Mesendoderm (in vitro differentiated cells): ENCODE results near the gene SMIM38.

Experiments
- DNase-seq: peaks from one replicate; pipeline ENCODE4 v3.0.0; 2013
- H2AK5ac ChIP-seq: 2 replicates; pipeline ENCODE4 v1.6.1; 2013; ENCODE audit warnings: low read length, inconsistent platforms
- H2BK120ac ChIP-seq: 2 replicates; pipeline ENCODE4 v1.6.1; 2013; ENCODE audit warnings: low read depth, mild to moderate bottlenecking, low read length, moderate library complexity, mixed read lengths
- H2BK15ac ChIP-seq: replicated peaks from 2 replicates; pipeline ENCODE4 v1.6.1; 2013; ENCODE audit warnings: low read depth, mild to moderate bottlenecking, moderate library complexity
- H2BK5ac ChIP-seq: 2 replicates; pipeline ENCODE4 v1.6.1; 2013; ENCODE audit warnings: low read length, inconsistent platforms
- H3K18ac ChIP-seq: 2 replicates; pipeline ENCODE4 v1.6.1; 2013; ENCODE audit warnings: mild to moderate bottlenecking, low read length, mixed read lengths
- H3K23ac ChIP-seq: one replicate; pipeline ENCODE4 v1.6.1; 2013; ENCODE audit warnings: low read length
- H3K27ac ChIP-seq: 2 replicates; pipeline ENCODE4 v1.5.1; 2013; ENCODE audit warnings: low read depth, mild to moderate bottlenecking, inconsistent platforms, low read length, moderate library complexity
- H3K27me3 ChIP-seq: 2 replicates; pipeline ENCODE4 v1.6.1; 2013; ENCODE audit warnings: low read length, control low read depth, mild to moderate bottlenecking, inconsistent platforms; ENCODE audit not compliant: insufficient read depth, poor library complexity
- H3K36me3 ChIP-seq: 2 replicates; pipeline ENCODE4 v1.6.1; 2013; ENCODE audit warnings: low read length, inconsistent platforms; ENCODE audit not compliant: control insufficient read depth, insufficient read depth
- H3K4ac ChIP-seq: one replicate; pipeline ENCODE4 v1.6.1; 2013; ENCODE audit warnings: low read depth, mild to moderate bottlenecking, low read length, moderate library complexity
- H3K4me1 ChIP-seq: 2 replicates; pipeline ENCODE4 v1.6.1; 2013; ENCODE audit warnings: low read depth, low read length, inconsistent platforms; ENCODE audit not compliant: control insufficient read depth
- H3K4me2 ChIP-seq: 2 replicates; pipeline ENCODE4 v1.6.1; 2013; ENCODE audit warnings: low read length
- H3K4me3 ChIP-seq: 2 replicates; pipeline ENCODE4 v1.5.1; 2013; ENCODE audit warnings: mild to moderate bottlenecking, low read length
- H3K56ac ChIP-seq: one replicate; pipeline ENCODE4 v1.6.1; 2013; ENCODE audit warnings: low read length
- H3K79me1 ChIP-seq: 2 replicates; pipeline ENCODE4 v1.6.1; 2013; ENCODE audit warnings: low read length, inconsistent platforms
- H3K79me2 ChIP-seq: 2 replicates; pipeline ENCODE4 v1.6.1; 2013; ENCODE audit warnings: mild to moderate bottlenecking, low read length; ENCODE audit not compliant: control insufficient read depth, insufficient read depth
- H3K9ac ChIP-seq: 2 replicates; pipeline ENCODE4 v1.6.1; 2013; ENCODE audit warnings: low read length, inconsistent platforms
- H4K5ac ChIP-seq: one replicate; pipeline ENCODE4 v1.6.1; 2013; ENCODE audit warnings: low read length
- H4K8ac ChIP-seq: one replicate; pipeline ENCODE4 v1.6.1; 2013; ENCODE audit warnings: low read depth, mild to moderate bottlenecking, control low read depth, low read length, moderate library complexity
- WGBS: extraction: QIAGEN DNeasy Blood & Tissue Kit; methylation state at CpG from one replicate; pipeline ENCODE4 v1.1.7; 2013; ENCODE audit warnings: low lambda C conversion rate, missing lambda C conversion rate; ENCODE audit not compliant: insufficient coverage; ENCODE audit errors: extremely low coverage; 5-methylcytosine and 5-hydroxymethylcytosine counted together

SMIM38 gene

DNA sequence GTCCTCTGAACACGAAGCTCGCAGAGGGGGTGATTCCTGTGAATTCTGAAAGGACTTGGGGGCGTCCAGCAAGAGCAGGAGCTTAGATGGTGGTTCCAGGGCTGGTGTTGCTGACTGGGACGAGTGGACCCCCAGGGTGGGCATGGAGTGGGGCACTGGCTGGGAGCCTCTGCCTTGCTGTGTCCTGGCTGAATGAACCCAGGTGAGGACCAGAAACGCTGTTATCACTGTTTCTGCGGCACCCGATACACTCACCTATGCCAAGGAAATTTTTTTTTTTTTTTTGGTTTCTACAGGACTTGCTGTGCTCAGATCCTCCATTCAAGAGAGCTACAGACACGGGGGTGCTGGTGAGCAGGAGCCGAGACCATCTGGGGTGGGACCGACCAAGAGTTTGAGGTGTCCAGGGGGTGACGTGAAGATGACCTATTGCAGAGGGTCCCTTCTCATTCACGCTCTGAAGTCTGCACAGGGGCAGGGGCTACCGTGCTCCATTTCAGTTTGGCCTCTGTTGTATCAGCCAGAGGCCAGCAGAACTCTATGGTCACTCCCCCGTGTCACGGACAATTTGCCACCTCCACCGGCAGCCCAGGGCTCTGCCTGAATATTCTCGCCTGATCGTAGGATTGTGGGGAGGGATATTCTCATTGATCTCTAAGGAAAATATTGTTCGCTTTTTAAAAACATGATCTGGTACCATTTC, 3.6 kb downstream of the SMIM38 start:
- Histone ChIP-seq H3K27ac (no peak overlapping the region), H2BK5ac (no peak overlapping the region), H3K4me2 (no peak overlapping the region), H3K79me1 (no peaks in the 10 kb centered on the region), H3K9ac (no peak overlapping the region), H3K4me1 (no peaks in the 10 kb centered on the region), H3K23ac (no peak overlapping the region), H4K8ac (no peak overlapping the region), H3K79me2 (no peaks in the 10 kb centered on the region), H3K36me3 (no peaks in the 10 kb centered on the region), H3K18ac (no peak overlapping the region), H4K5ac (no peak overlapping the region), H2BK15ac (no peak overlapping the region), H3K56ac (no peak overlapping the region), H3K27me3 (no peaks in the 10 kb centered on the region), H2BK120ac (no peak overlapping the region), H3K4ac (no peak overlapping the region), H2AK5ac (no peak overlapping the region), H3K4me3 (no peak overlapping the region)
- no peak for DNase-seq
- WGBS = no CpG with 5 or more reads among the region's 19 CpGs

DNA sequence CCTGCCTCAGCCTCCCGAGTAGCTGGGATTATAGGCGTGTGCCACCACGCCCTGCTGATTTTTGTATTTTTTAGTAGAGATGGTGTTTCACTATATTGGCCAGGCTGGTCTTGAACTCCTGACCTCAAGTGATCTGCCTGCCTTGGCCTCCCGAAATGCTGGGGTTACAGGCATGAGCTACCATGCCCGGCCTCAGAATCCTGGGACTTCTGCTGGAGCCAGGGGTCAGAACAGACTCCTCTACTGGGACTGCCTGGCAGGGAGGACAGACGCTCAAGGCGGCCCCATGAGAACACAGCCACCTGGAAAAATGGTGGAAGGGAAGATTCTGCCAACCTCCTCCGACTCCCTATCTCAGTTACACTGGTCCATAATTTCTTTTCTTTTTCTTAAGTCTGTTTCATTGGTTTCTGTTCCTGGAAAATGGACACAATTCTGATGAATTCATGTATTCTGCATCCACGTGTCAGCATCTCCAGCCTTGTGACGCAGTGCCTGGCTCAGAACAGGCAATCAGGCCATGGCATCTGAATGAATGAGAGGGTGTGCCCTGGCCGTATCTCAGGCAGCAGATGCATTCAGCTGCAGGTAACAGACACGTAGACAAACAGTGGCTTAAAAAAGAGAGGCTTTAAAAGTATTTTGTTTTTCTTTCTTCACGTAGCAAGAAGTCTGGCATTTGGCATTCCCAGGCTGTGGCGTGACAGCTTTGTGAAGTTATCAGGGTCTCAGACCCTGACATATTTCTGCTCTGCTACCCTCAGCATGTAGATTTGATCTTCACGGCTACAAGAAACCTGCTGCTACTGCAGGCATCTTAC, 4.8 kb downstream of the SMIM38 start:
- Histone ChIP-seq H2BK120ac (no peak overlapping the region), H4K8ac (no peak overlapping the region), H2BK5ac (no peak overlapping the region), H3K4me3 (no peak overlapping the region), H2AK5ac (no peak overlapping the region), H3K27ac (no peak overlapping the region), H2BK15ac (no peak overlapping the region), H3K4ac (no peak overlapping the region), H4K5ac (no peak overlapping the region), H3K27me3 (no peaks in the 10 kb centered on the region), H3K4me1 (no peaks in the 10 kb centered on the region), H3K18ac (no peak overlapping the region), H3K79me1 (no peaks in the 10 kb centered on the region), H3K23ac (no peak overlapping the region), H3K79me2 (no peaks in the 10 kb centered on the region), H3K4me2 (no peak overlapping the region), H3K36me3 (no peaks in the 10 kb centered on the region), H3K9ac (no peak overlapping the region), H3K56ac (no peak overlapping the region)
- no CpG with 5 or more reads among the region's 15 CpGs for WGBS
- DNase-seq = no peak

DNA sequence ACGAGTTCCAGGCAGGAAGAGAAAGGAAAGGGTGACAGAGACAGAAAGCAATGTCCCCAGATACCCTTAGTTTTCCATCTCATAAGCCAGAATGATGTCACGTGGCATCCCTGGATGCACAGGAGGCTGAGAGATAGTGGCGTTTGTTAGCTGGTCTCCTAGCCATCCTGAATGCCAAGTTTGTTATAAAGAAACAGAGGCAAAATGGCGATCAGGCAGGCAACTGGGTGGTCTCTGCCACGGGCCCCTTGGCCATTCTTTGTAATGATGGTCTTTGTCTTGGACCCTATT, 5.3 kb downstream of the SMIM38 start:
- Histone ChIP-seq H3K4me2 (no peak overlapping the region), H3K18ac (no peak overlapping the region), H3K4ac (no peak overlapping the region), H3K56ac (no peak overlapping the region), H3K36me3 (no peaks in the 10 kb centered on the region), H4K8ac (no peak overlapping the region), H4K5ac (no peak overlapping the region), H3K23ac (no peak overlapping the region), H2BK120ac (no peak overlapping the region), H3K9ac (no peak overlapping the region), H2BK15ac (no peak overlapping the region), H3K4me3 (no peak overlapping the region), H3K79me2 (no peaks in the 10 kb centered on the region), H2BK5ac (no peak overlapping the region), H3K27ac (no peak overlapping the region), H3K79me1 (no peaks in the 10 kb centered on the region), H3K27me3 (no peaks in the 10 kb centered on the region), H2AK5ac (no peak overlapping the region), H3K4me1 (no peaks in the 10 kb centered on the region)
- DNase-seq = no peak
- WGBS = no CpG with 5 or more reads among the region's 5 CpGs

DNA sequence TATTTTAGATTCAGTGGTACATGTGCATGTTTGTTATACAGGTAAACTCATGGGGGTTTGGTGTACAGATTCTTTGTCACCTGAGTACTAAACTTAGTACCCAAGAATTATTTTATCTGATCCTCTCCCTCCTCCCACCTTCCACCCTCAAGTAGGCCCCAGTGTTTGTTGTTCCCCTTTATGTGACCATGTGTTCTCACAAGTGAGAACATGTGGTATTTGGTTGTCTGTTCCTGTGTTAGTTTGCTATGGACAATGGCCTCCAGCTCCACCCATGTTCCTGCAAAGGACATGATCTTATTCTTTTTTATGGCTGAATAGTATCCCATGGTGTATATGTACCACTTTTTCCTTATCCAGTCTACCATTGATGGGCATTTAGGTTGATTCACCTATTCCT, 6.8 kb downstream of the SMIM38 start:
- no peak overlapping the region for H4K5ac ChIP-seq
- DNase-seq = no peak
- no peak overlapping the region for H3K9ac ChIP-seq
- no peaks in the 10 kb centered on the region for H3K4me1 ChIP-seq
- no peak overlapping the region for H2AK5ac ChIP-seq
- H3K79me1 ChIP-seq = no peaks in the 10 kb centered on the region
- H2BK120ac ChIP-seq = no peak overlapping the region
- H3K18ac ChIP-seq = no peak overlapping the region
- no peak overlapping the region for H3K4me2 ChIP-seq
- H3K4ac ChIP-seq = no peak overlapping the region
- H3K36me3 ChIP-seq = no peaks in the 10 kb centered on the region
- no peak overlapping the region for H2BK15ac ChIP-seq
- H3K23ac ChIP-seq = no peak overlapping the region
- H3K79me2 ChIP-seq = no peaks in the 10 kb centered on the region
- H3K56ac ChIP-seq = no peak overlapping the region
- H3K27ac ChIP-seq = no peak overlapping the region
- H2BK5ac ChIP-seq = no peak overlapping the region
- no peaks in the 10 kb centered on the region for H3K27me3 ChIP-seq
- H3K4me3 ChIP-seq = no peak overlapping the region
- no peak overlapping the region for H4K8ac ChIP-seq

DNA sequence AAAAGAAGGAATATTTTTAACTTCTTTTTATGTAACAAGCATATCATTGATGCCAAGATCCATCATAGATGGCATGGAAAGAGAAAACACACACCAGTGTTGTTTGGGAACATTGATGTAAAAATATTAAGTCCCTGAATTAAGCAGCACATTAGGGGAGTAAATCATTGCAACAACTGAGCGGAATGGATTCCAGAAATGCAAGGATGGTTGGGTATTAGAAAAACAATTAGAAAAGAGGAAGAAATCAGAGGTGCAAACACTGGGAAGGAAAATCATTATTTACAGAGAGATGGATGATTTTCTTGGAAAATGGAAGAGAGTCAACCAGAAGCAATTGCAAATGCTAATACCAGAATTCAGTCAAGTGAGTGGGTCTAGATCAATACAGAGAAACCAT, 8.1 kb downstream of the SMIM38 start:
- Histone ChIP-seq H3K9ac (no peak overlapping the region), H3K27me3 (no peaks in the 10 kb centered on the region), H3K4me1 (no peaks in the 10 kb centered on the region), H3K56ac (no peak overlapping the region), H3K36me3 (no peaks in the 10 kb centered on the region), H3K23ac (no peak overlapping the region), H3K4me3 (no peak overlapping the region), H3K27ac (no peak overlapping the region), H4K5ac (no peak overlapping the region), H3K79me1 (no peaks in the 10 kb centered on the region), H2BK15ac (no peak overlapping the region), H3K18ac (no peak overlapping the region), H2AK5ac (no peak overlapping the region), H2BK120ac (no peak overlapping the region), H4K8ac (no peak overlapping the region), H3K79me2 (no peaks in the 10 kb centered on the region), H2BK5ac (no peak overlapping the region), H3K4me2 (no peak overlapping the region), H3K4ac (no peak overlapping the region)
- no CpG with 5 or more reads among the region's 1 CpG for WGBS
- DNase-seq = no peak

DNA sequence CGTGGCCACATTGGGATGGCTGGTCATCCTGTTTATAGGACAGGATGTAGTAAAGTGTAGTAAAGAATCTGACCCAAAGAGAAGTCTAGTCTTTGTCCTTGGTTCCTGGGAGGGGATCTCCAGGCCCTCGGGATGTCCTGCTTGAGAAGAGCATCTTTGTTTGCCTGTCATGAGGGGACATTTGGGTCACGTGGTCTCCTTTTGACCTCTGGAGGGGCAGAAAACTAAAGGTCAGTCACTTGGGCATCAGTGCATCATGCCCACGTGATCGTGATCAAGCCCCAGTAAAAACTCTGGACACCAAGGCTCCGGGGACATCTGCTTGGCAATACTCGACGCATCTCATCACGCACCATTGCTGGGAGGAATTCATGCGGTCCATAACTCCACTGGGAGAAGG, 9.1 kb downstream of the SMIM38 start:
- no peak overlapping the region for H3K9ac ChIP-seq
- no peak overlapping the region for H3K4ac ChIP-seq
- H3K18ac ChIP-seq = no peak overlapping the region
- WGBS = no CpG with 5 or more reads among the region's 10 CpGs
- H2BK15ac ChIP-seq = no peak overlapping the region
- H4K5ac ChIP-seq = no peak overlapping the region
- H3K36me3 ChIP-seq = no peaks in the 10 kb centered on the region
- no peak overlapping the region for H4K8ac ChIP-seq
- H3K23ac ChIP-seq = no peak overlapping the region
- H2AK5ac ChIP-seq = no peak overlapping the region
- H2BK5ac ChIP-seq = no peak overlapping the region
- no peak overlapping the region for H3K56ac ChIP-seq
- no peak for DNase-seq
- no peaks in the 10 kb centered on the region for H3K79me1 ChIP-seq
- H3K4me1 ChIP-seq = no peaks in the 10 kb centered on the region
- no peak overlapping the region for H3K27ac ChIP-seq
- H3K27me3 ChIP-seq = no peaks in the 10 kb centered on the region
- H3K79me2 ChIP-seq = no peaks in the 10 kb centered on the region
- no peak overlapping the region for H2BK120ac ChIP-seq
- no peak overlapping the region for H3K4me2 ChIP-seq
- H3K4me3 ChIP-seq = no peak overlapping the region
